Kidney epithelial cell (primary cell): ENCODE data around the gene PPP2R1A. TPM values are rescaled to one million over a fixed set of nuclear protein-coding genes. Genes with fewer than 3 reads are reported as not detected.
A peak's percentile ranks its signal among the peaks of the same experiment; 100 is the strongest.

Source experiments
- DNase-seq: peaks from one replicate; pipeline ENCODE4 v3.0.0-alpha.2; 2010; ENCODE audit warnings: low read depth
- H3K27me3 ChIP-seq: 2 replicates; pipeline ENCODE4 v1.6.0; 2011; ENCODE audit warnings: low read length; ENCODE audit not compliant: control insufficient read depth, insufficient read depth
- H3K36me3 ChIP-seq: 2 replicates; pipeline ENCODE4 v1.5.1; 2011; ENCODE audit warnings: low read length; ENCODE audit not compliant: control insufficient read depth, insufficient read depth
- H3K4me3 ChIP-seq: 2 replicates; pipeline ENCODE4 v1.5.1; 2011; ENCODE audit warnings: low read depth, mild to moderate bottlenecking, control low read depth, low read length
- CTCF ChIP-seq: IDR thresholded peaks from 2 replicates; pipeline ENCODE4 v1.5.1; 2011; ENCODE audit warnings: mild to moderate bottlenecking, moderate library complexity, low read length, control low read depth, inconsistent platforms; ENCODE audit not compliant: insufficient read depth, poor library complexity, severe bottlenecking
- total RNA-seq: library from RNA; depleted of rRNA; stranded (reverse); fragments of >200 nt; gene quantifications from 2 replicates; pipeline ENCODE4 v1.2.3, GENCODE V29; 2015

The PPP2R1A gene
- total RNA-seq = 329 and 361 TPM in 2 replicates

- peak; percentile 100 for DNase-seq
- no peaks in the 10 kb centered on the region for H3K27me3 ChIP-seq
- TF ChIP-seq CTCF = no peak
- H3K4me3 ChIP-seq = peak within 1 kb of the TSS; percentile 96
- no peaks in the 10 kb centered on the region for H3K36me3 ChIP-seq
Observed at GRCh38 chr19:52189735-52190486, at the start of gene PPP2R1A. TSS of gene PPP2R1A (plus strand) at chr19:52190052. CDS start at chr19:52190097, 45 bp downstream.

GRCh38 chr19:52141203-52141602 is 48.6 kb upstream of the PPP2R1A start:
- no peak for TF ChIP-seq CTCF
- H3K27me3 ChIP-seq = no peaks in the 10 kb centered on the region
- DNase-seq = no peak
- H3K4me3 ChIP-seq = no peak overlapping the region
- H3K36me3 ChIP-seq = no peaks in the 10 kb centered on the region

GRCh38 chr19:52142001-52142595 is 47.8 kb upstream of the PPP2R1A start:
- no peak for DNase-seq
- TF ChIP-seq CTCF = no peak
- H3K27me3 ChIP-seq = no peaks in the 10 kb centered on the region
- H3K4me3 ChIP-seq = no peak overlapping the region
- no peaks in the 10 kb centered on the region for H3K36me3 ChIP-seq

GRCh38 chr19:52148256-52148655 is 41.6 kb upstream of the PPP2R1A start:
- TF ChIP-seq CTCF = no peak

GRCh38 chr19:52155596-52156359 is 34.1 kb upstream of the PPP2R1A start:
- H3K27me3 ChIP-seq = no peaks in the 10 kb centered on the region
- DNase-seq = no peak
- no peak overlapping the region for H3K4me3 ChIP-seq
- H3K36me3 ChIP-seq = peaks cover 1% of the 10 kb centered on the region
- no peak for TF ChIP-seq CTCF

More at GRCh38 chr19:52148256-52148655, 41.6 kb upstream of the PPP2R1A start:
- DNase-seq = no peak
- H3K36me3 ChIP-seq = no peaks in the 10 kb centered on the region
- H3K4me3 ChIP-seq = no peak overlapping the region
- H3K27me3 ChIP-seq = no peaks in the 10 kb centered on the region
